Measurements from ENCODE around the gene CCDC195.

The CCDC195 gene

GRCh38 chr2:224724331-224724730, 8.2 kb upstream of the CCDC195 start:
- no peak for TF ChIP-seq RAD21 (IDR thresholded peaks at IDR 0.05; ENCODE audit: low read depth)
- TF ChIP-seq NFIC (IDR thresholded peaks at IDR 0.05): no peak
- no peak for TF ChIP-seq CEBPB (IDR thresholded peaks at IDR 0.05)
- TF ChIP-seq EGR1 (IDR thresholded peaks at IDR 0.05): no peak
- TF ChIP-seq TEAD4 (IDR thresholded peaks at IDR 0.05): no peak

GRCh38 chr2:224723586-224724217, 7.5 kb upstream of the CCDC195 start:
- no peak for TF ChIP-seq USF1 (IDR thresholded peaks at IDR 0.05)
- TF ChIP-seq FOXM1 (IDR thresholded peaks at IDR 0.05; ENCODE audit: borderline replicate concordance, low read depth): no peak
- no peak for TF ChIP-seq TEAD4 (IDR thresholded peaks at IDR 0.05)
- TF ChIP-seq REST (IDR thresholded peaks at IDR 0.05; ENCODE audit: low read depth): no peak
- no peak for TF ChIP-seq EGR1 (IDR thresholded peaks at IDR 0.05)
- TF ChIP-seq TAF1 (IDR thresholded peaks at IDR 0.05; ENCODE audit: low read depth): no peak
- no peak for TF ChIP-seq TCF12 (IDR thresholded peaks at IDR 0.05; ENCODE audit: low read depth)
- no peak for TF ChIP-seq CEBPB (IDR thresholded peaks at IDR 0.05)

GRCh38 chr2:224722770-224723169, 6.6 kb upstream of the CCDC195 start:
- TF ChIP-seq USF1 (IDR thresholded peaks at IDR 0.05): no peak
- TF ChIP-seq FOXM1 (IDR thresholded peaks at IDR 0.05; ENCODE audit: borderline replicate concordance, low read depth): no peak
- no peak for TF ChIP-seq REST (IDR thresholded peaks at IDR 0.05; ENCODE audit: low read depth)
- TF ChIP-seq YY1 (IDR thresholded peaks at IDR 0.05; ENCODE audit: low read depth): no peak
- TF ChIP-seq EP300 (IDR thresholded peaks at IDR 0.05; ENCODE audit: borderline replicate concordance): no peak
- no peak for TF ChIP-seq CEBPB (IDR thresholded peaks at IDR 0.05)
- TF ChIP-seq RAD21 (IDR thresholded peaks at IDR 0.05; ENCODE audit: low read depth): no peak
- TF ChIP-seq TEAD4 (IDR thresholded peaks at IDR 0.05): no peak
- TF ChIP-seq TCF12 (IDR thresholded peaks at IDR 0.05; ENCODE audit: low read depth): no peak
- TF ChIP-seq CREB1 (IDR thresholded peaks at IDR 0.05; ENCODE audit: low read depth): no peak
- no peak for TF ChIP-seq TAF1 (IDR thresholded peaks at IDR 0.05; ENCODE audit: low read depth)
- TF ChIP-seq ZBTB7A (IDR thresholded peaks at IDR 0.05; ENCODE audit: low read depth): no peak
- TF ChIP-seq MAX (IDR thresholded peaks at IDR 0.05): no peak
- TF ChIP-seq NFIC (IDR thresholded peaks at IDR 0.05): no peak
- TF ChIP-seq EGR1 (IDR thresholded peaks at IDR 0.05): no peak

GRCh38 chr2:224722250-224722649, 6.1 kb upstream of the CCDC195 start:
- TF ChIP-seq MAX (IDR thresholded peaks at IDR 0.05) (no peak), YY1 (IDR thresholded peaks at IDR 0.05; ENCODE audit: low read depth) (no peak), USF1 (IDR thresholded peaks at IDR 0.05) (no peak), TAF1 (IDR thresholded peaks at IDR 0.05; ENCODE audit: low read depth) (no peak), EP300 (IDR thresholded peaks at IDR 0.05; ENCODE audit: borderline replicate concordance) (no peak), CEBPB (IDR thresholded peaks at IDR 0.05) (no peak)

GRCh38 chr2:224716921-224717320, 756 bp upstream of the CCDC195 start:
- TF ChIP-seq TAF1 (IDR thresholded peaks at IDR 0.05; ENCODE audit: low read depth) (no peak), FOXM1 (IDR thresholded peaks at IDR 0.05; ENCODE audit: borderline replicate concordance, low read depth) (no peak), ZBTB7A (IDR thresholded peaks at IDR 0.05; ENCODE audit: low read depth) (no peak), MAX (IDR thresholded peaks at IDR 0.05) (no peak), REST (IDR thresholded peaks at IDR 0.05; ENCODE audit: low read depth) (no peak), NFIC (IDR thresholded peaks at IDR 0.05) (no peak), YY1 (IDR thresholded peaks at IDR 0.05; ENCODE audit: low read depth) (no peak), EP300 (IDR thresholded peaks at IDR 0.05; ENCODE audit: borderline replicate concordance) (no peak), CEBPB (IDR thresholded peaks at IDR 0.05) (no peak)
